Muscle layer of duodenum (tissue), 2 donors: ENCODE measurements around the gene ENOSF1.
A peak's percentile ranks its signal among the peaks of the same experiment; 100 is the strongest.
"Not testable (repeated sequence)": the region's sequence is repeated elsewhere in the genome, so short reads cannot be mapped to it uniquely, and the experiment has no call there.

Experiments
- H3K27ac ChIP-seq: one replicate; pipeline ENCODE4 v1.7.0; 2013; ENCODE audit warnings: mild to moderate bottlenecking, low read length
- H3K27me3 ChIP-seq: one replicate; pipeline ENCODE4 v1.7.0; 2013; ENCODE audit warnings: low read depth, mild to moderate bottlenecking, control low read depth, low read length
- H3K36me3 ChIP-seq, 2 donors: one replicate each; pipeline ENCODE4 v1.7.0; 2013; ENCODE audit warnings: low read length in 2 of 2, control low read depth in 1 of 2, mild to moderate bottlenecking in 1 of 2; ENCODE audit not compliant: insufficient read depth in 2 of 2, control insufficient read depth in 1 of 2
- H3K4me1 ChIP-seq, 2 donors: one replicate each; pipeline ENCODE4 v1.7.0; 2013; ENCODE audit warnings: low read length in 2 of 2, mild to moderate bottlenecking in 2 of 2, control low read depth in 1 of 2, moderate library complexity in 1 of 2; ENCODE audit not compliant: insufficient read depth in 2 of 2, control insufficient read depth in 1 of 2
- H3K4me3 ChIP-seq, 2 donors: one replicate each; pipeline ENCODE4 v1.7.0; 2013; ENCODE audit warnings: low read length in 2 of 2, low read depth in 1 of 2, mild to moderate bottlenecking in 1 of 2
- H3K9me3 ChIP-seq, 2 donors: one replicate each; pipeline ENCODE4 v1.7.0; 2013; ENCODE audit warnings: low read length in 2 of 2, control low read depth in 1 of 2, mild to moderate bottlenecking in 1 of 2; ENCODE audit not compliant: control insufficient read depth in 1 of 2
- donor health status: healthy.

Gene ENOSF1

GRCh38 chr18:712401-713134 is at the start of gene ENOSF1:
Gene ENOSF1, minus strand, starts transcription at chr18:712630. Its CDS starts 43 bp downstream, at chr18:712587.
- H3K4me1 ChIP-seq, result peaks cover 5 to 6% of the 10 kb centered on the region in 2 donors
- H3K36me3 ChIP-seq, result no peaks in the 10 kb centered on the region
- peak within 1 kb of the TSS; percentile 72 to 93 for H3K4me3 ChIP-seq
- no peaks in the 10 kb centered on the region for H3K27me3 ChIP-seq
- peak within 1 kb of the TSS; percentile 94 for H3K27ac ChIP-seq
- no peaks in the 10 kb centered on the region for H3K9me3 ChIP-seq

GRCh38 chr18:759864-760263 is 47.4 kb upstream of the ENOSF1 start:
- not testable (repeated sequence) for H3K36me3 ChIP-seq, H3K9me3 ChIP-seq, H3K27ac ChIP-seq, H3K27me3 ChIP-seq, H3K4me3 ChIP-seq, H3K4me1 ChIP-seq

- peaks cover 0 to 4% of the 10 kb centered on the region in 2 donors for H3K36me3 ChIP-seq
- H3K4me3 ChIP-seq, result no peak overlapping the region
- no peaks in the 10 kb centered on the region for H3K4me1 ChIP-seq
- no peaks in the 10 kb centered on the region for H3K9me3 ChIP-seq
- H3K27me3 ChIP-seq, result no peaks in the 10 kb centered on the region
- H3K27ac ChIP-seq, result no peak overlapping the region
These were observed 43.1 kb upstream of the ENOSF1 start for GRCh38 chr18:755506-755905.

GRCh38 chr18:754656-755055 is 42.2 kb upstream of the ENOSF1 start:
- H3K4me3 ChIP-seq, result no peak overlapping the region
- H3K9me3 ChIP-seq, result no peaks in the 10 kb centered on the region
- H3K36me3 ChIP-seq, result peaks cover 0 to 9% of the 10 kb centered on the region in 2 donors
- H3K27ac ChIP-seq, result no peak overlapping the region
- no peaks in the 10 kb centered on the region for H3K4me1 ChIP-seq
- H3K27me3 ChIP-seq, result no peaks in the 10 kb centered on the region

- peaks cover 5 to 24% of the 10 kb centered on the region in 2 donors for H3K36me3 ChIP-seq
- H3K27me3 ChIP-seq, result no peaks in the 10 kb centered on the region
- H3K27ac ChIP-seq, result no peak overlapping the region
- no peak overlapping the region for H3K4me3 ChIP-seq
- no peaks in the 10 kb centered on the region for H3K9me3 ChIP-seq
- H3K4me1 ChIP-seq, result no peaks in the 10 kb centered on the region
These were observed 38.0 kb upstream of the ENOSF1 start for GRCh38 chr18:750456-750855.

- no peaks in the 10 kb centered on the region for H3K4me1 ChIP-seq
- H3K4me3 ChIP-seq, result no peak overlapping the region
- peaks cover 18 to 29% of the 10 kb centered on the region in 2 donors for H3K36me3 ChIP-seq
- H3K9me3 ChIP-seq, result no peaks in the 10 kb centered on the region
- H3K27ac ChIP-seq, result no peak overlapping the region
- H3K27me3 ChIP-seq, result no peaks in the 10 kb centered on the region
These were observed 32.6 kb upstream of the ENOSF1 start for GRCh38 chr18:744832-745597.

GRCh38 chr18:741931-742512 is 29.6 kb upstream of the ENOSF1 start:
- H3K36me3 ChIP-seq, result peaks cover 27 to 30% of the 10 kb centered on the region in 2 donors
- H3K4me1 ChIP-seq, result no peaks in the 10 kb centered on the region
- no peak overlapping the region for H3K4me3 ChIP-seq
- H3K9me3 ChIP-seq, result no peaks in the 10 kb centered on the region
- no peaks in the 10 kb centered on the region for H3K27me3 ChIP-seq
- H3K27ac ChIP-seq, result no peak overlapping the region

GRCh38 chr18:732371-732770 is 19.9 kb upstream of the ENOSF1 start:
- Histone ChIP-seq H3K36me3 (peaks cover 22 to 39% of the 10 kb centered on the region in 2 donors), H3K27me3 (no peaks in the 10 kb centered on the region), H3K4me1 (no peaks in the 10 kb centered on the region), H3K9me3 (no peaks in the 10 kb centered on the region), H3K27ac (no peak overlapping the region), H3K4me3 (no peak overlapping the region)

- Histone ChIP-seq H3K9me3 (no peaks in the 10 kb centered on the region), H3K27ac (no peak overlapping the region), H3K36me3 (peaks cover 14 to 32% of the 10 kb centered on the region in 2 donors), H3K4me1 (no peaks in the 10 kb centered on the region), H3K4me3 (no peak overlapping the region), H3K27me3 (no peaks in the 10 kb centered on the region)
These were observed 18.8 kb upstream of the ENOSF1 start for GRCh38 chr18:731185-731584.

GRCh38 chr18:730692-731091 is 18.3 kb upstream of the ENOSF1 start:
- Histone ChIP-seq H3K27ac (no peak overlapping the region), H3K9me3 (no peaks in the 10 kb centered on the region), H3K27me3 (no peaks in the 10 kb centered on the region), H3K4me1 (no peaks in the 10 kb centered on the region), H3K36me3 (peaks cover 10 to 28% of the 10 kb centered on the region in 2 donors), H3K4me3 (no peak overlapping the region)

- H3K36me3 ChIP-seq, result peaks cover 10 to 23% of the 10 kb centered on the region in 2 donors
- not testable (repeated sequence) for H3K4me3 ChIP-seq, H3K27ac ChIP-seq, H3K4me1 ChIP-seq, H3K27me3 ChIP-seq, H3K9me3 ChIP-seq
These were observed 17.7 kb upstream of the ENOSF1 start for GRCh38 chr18:730120-730519.
